A549 (cell line): ENCODE measurements around the gene TUBA8. TPM values are rescaled to one million over a fixed set of nuclear protein-coding genes. Genes with fewer than 3 reads are reported as not detected.

ENCODE experiments used
- ATAC-seq, 2 experiments: fragments of 200-7000 bp in 1 of 2; fragments of >200 bp in 1 of 2; cut with Nextera tagmentation in 1 of 2; cut with Tn5 transposase in 1 of 2; 3 replicates each; pipeline versions ENCODE4 v1.8.0 to v1.9.1; 2018 to 2020; ENCODE audit warnings: mild to moderate bottlenecking in 1 of 2, moderate library complexity in 1 of 2
- CTCF ChIA-PET: fragments of 300-600 bp; sonication (Branson Sonifier 250); formaldehyde crosslinking; extraction: SDS; loops from one replicate; lab custom pipeline; 2021; ENCODE audit warnings: antibody characterized with exemption, inconsistent platforms; lab: Yijun Ruan, JAX
- POLR2A ChIA-PET: fragments of 350-600 bp; formaldehyde crosslinking; extraction: SDS; loops from one replicate; lab custom pipeline; 2021; ENCODE audit warnings: antibody characterized with exemption, inconsistent platforms; lab: Yijun Ruan, JAX
- DNase-seq, 2 experiments: peaks; one replicate each; pipeline versions ENCODE4 v3.0.0 to v3.0.0-alpha.2; 2011 to 2016; ENCODE audit warnings: low read depth in 1 of 2, low spot score in 1 of 2
- FAIRE-seq: peaks from 2 replicates; lab custom pipeline; 2011; peaks lifted over from hg19 to GRCh38; lab: Jason Lieb, UNC
- H3K27ac ChIP-seq, 2 experiments: fragments of >200 bp; sonication (Bioruptor Twin); formaldehyde crosslinking; 3 replicates each; pipeline ENCODE4 v1.5.1; 2016 to 2017
- H3K4me1 ChIP-seq: fragments of >200 bp; sonication (Bioruptor Twin); formaldehyde crosslinking; 3 replicates; pipeline ENCODE4 v1.6.1; 2016
- H3K4me2 ChIP-seq: fragments of >200 bp; sonication (Bioruptor Twin); formaldehyde crosslinking; 3 replicates; pipeline ENCODE4 v1.6.1; 2016
- H3K4me3 ChIP-seq: fragments of >200 bp; sonication (Bioruptor Twin); formaldehyde crosslinking; 3 replicates; pipeline ENCODE4 v1.5.1; 2016
- H3K9me3 ChIP-seq: fragments of >200 bp; sonication (Bioruptor Twin); formaldehyde crosslinking; 3 replicates; pipeline ENCODE4 v1.6.1; 2016
- BHLHE40 ChIP-seq: IDR thresholded peaks from 2 replicates; pipeline ENCODE4 v1.6.1; 2012; ENCODE audit warnings: low read depth, low read length, inconsistent platforms
- CBX2 ChIP-seq: fragments of 200-600 bp; sonication (generic); IDR thresholded peaks from 2 replicates; pipeline ENCODE4 v1.6.1; 2016; ENCODE audit warnings: low read depth, mild to moderate bottlenecking, borderline replicate concordance
- EHF ChIP-seq: fragments of 250-450 bp; sonication (Bioruptor Pico); IDR thresholded peaks from 2 replicates; pipeline ENCODE4 v1.5.0; 2020; ENCODE audit warnings: mild to moderate bottlenecking
- EHMT2 ChIP-seq: fragments of 200-600 bp; sonication (generic); IDR thresholded peaks from 2 replicates; pipeline ENCODE4 v1.6.1; 2016; ENCODE audit warnings: antibody characterized with exemption, low read depth, mild to moderate bottlenecking, moderate library complexity
- HEYL ChIP-seq: fragments of 250-450 bp; sonication (Bioruptor Pico); IDR thresholded peaks from 2 replicates; pipeline ENCODE4 v1.8.0; 2021; ENCODE audit warnings: mild to moderate bottlenecking, moderate library complexity
- HOXB13 ChIP-seq: fragments of 250-450 bp; sonication (Bioruptor Pico); IDR thresholded peaks from 2 replicates; pipeline ENCODE4 v1.5.0; 2020; ENCODE audit warnings: low read depth, mild to moderate bottlenecking, moderate library complexity
- HOXB5 ChIP-seq: fragments of 250-450 bp; sonication (Bioruptor Pico); IDR thresholded peaks from 2 replicates; pipeline ENCODE4 v1.5.0; 2020; ENCODE audit warnings: mild to moderate bottlenecking, moderate library complexity
- KDM1A ChIP-seq: fragments of 200-600 bp; sonication (generic); IDR thresholded peaks from 2 replicates; pipeline ENCODE4 v1.6.1; 2016; ENCODE audit warnings: low read depth, mild to moderate bottlenecking
- MAZ ChIP-seq: fragments of 150-350 bp; IDR thresholded peaks from 2 replicates; pipeline ENCODE4 v1.6.1; 2014; ENCODE audit warnings: antibody characterized with exemption, low read depth, low read length, borderline replicate concordance
- MYC ChIP-seq: IDR thresholded peaks from 2 replicates; pipeline ENCODE4 v1.6.1; 2012; ENCODE audit warnings: mild to moderate bottlenecking, inconsistent platforms, low read length, improper control_type of control experiment, borderline replicate concordance
- POLR2AphosphoS2 ChIP-seq: conservative IDR thresholded peaks from 2 replicates; pipeline ENCODE4 v1.6.1; 2012; ENCODE audit warnings: low read length, improper control_type of control experiment, inconsistent platforms
- RARB ChIP-seq: fragments of 250-450 bp; sonication (Bioruptor Pico); IDR thresholded peaks from 2 replicates; pipeline ENCODE4 v1.8.0; 2021; ENCODE audit warnings: mild to moderate bottlenecking, moderate library complexity
- RNF2 ChIP-seq: fragments of 200-600 bp; sonication (generic); IDR thresholded peaks from 2 replicates; pipeline ENCODE4 v1.6.1; 2016; ENCODE audit warnings: low read depth, mild to moderate bottlenecking, antibody characterized with exemption, moderate library complexity, borderline replicate concordance
- TFCP2L1 ChIP-seq: fragments of 250-450 bp; sonication (Bioruptor Pico); IDR thresholded peaks from 2 replicates; pipeline ENCODE4 v1.5.0; 2021; ENCODE audit warnings: mild to moderate bottlenecking
- ZC3H11A ChIP-seq: fragments of 450-650 bp; IDR thresholded peaks from 2 replicates; pipeline ENCODE4 v1.6.1; 2014; ENCODE audit warnings: antibody characterized with exemption, mild to moderate bottlenecking
- ZFP36 ChIP-seq: fragments of 450-650 bp; IDR thresholded peaks from 2 replicates; pipeline ENCODE4 v1.6.1; 2014; ENCODE audit warnings: borderline replicate concordance; ENCODE audit not compliant: partially characterized antibody
- ZNF302 ChIP-seq: fragments of 250-450 bp; sonication (Bioruptor Pico); IDR thresholded peaks from 2 replicates; pipeline ENCODE4 v1.9.0; 2021; ENCODE audit warnings: inconsistent platforms, mild to moderate bottlenecking, moderate library complexity
- ZSCAN20 ChIP-seq: fragments of 250-450 bp; sonication (Bioruptor Pico); IDR thresholded peaks from 2 replicates; pipeline ENCODE4 v1.8.0; 2022; ENCODE audit warnings: mild to moderate bottlenecking, moderate library complexity
- WGBS: methylation state at CpG from one replicate; pipeline ENCODE4 v1.1.6; 2017; ENCODE audit errors: missing lambda C conversion rate; 5-methylcytosine and 5-hydroxymethylcytosine counted together
- polyA plus RNA-seq, 4 experiments: library from polyadenylated mRNA; depleted of rRNA in 3 of 4; stranded (reverse); fragments of >200 nt; fragmentation: RNase III in 1 of 4; extraction: RNeasy Plus Mini Kit Qiagen cat#74134 plus additional on column Dnase treatment in 1 of 4; gene quantifications; 2 replicates in 3 of 4; 3 replicates in 1 of 4; pipeline ENCODE4 v1.2.3, GENCODE V29; 2011 to 2017
- TF ChIP-seq, protein P1 (sequence below): fragments of 250-450 bp; sonication (Bioruptor Pico); IDR thresholded peaks from 2 replicates; pipeline ENCODE4 v1.5.0; 2021; ENCODE audit warnings: mild to moderate bottlenecking, moderate library complexity, borderline replicate concordance
- TF ChIP-seq, protein P2 (sequence below): fragments of >200 bp; sonication (Bioruptor Twin); formaldehyde crosslinking; IDR thresholded peaks from 3 replicates; pipeline ENCODE4 v1.5.1; 2016
- TF ChIP-seq, protein P3 (sequence below): fragments of 150-350 bp; IDR thresholded peaks from 2 replicates; pipeline ENCODE4 v1.6.1; 2014; ENCODE audit warnings: low read depth, mild to moderate bottlenecking, low read length
- TF ChIP-seq, protein P4 (sequence below): IDR thresholded peaks from 2 replicates; pipeline ENCODE4 v1.6.1; 2012; ENCODE audit warnings: low read depth, borderline replicate concordance
- TF ChIP-seq, protein P5 (sequence below): fragments of 250-450 bp; sonication (Bioruptor Pico); IDR thresholded peaks from 2 replicates; pipeline ENCODE4 v1.5.0; 2020; ENCODE audit warnings: low read depth, mild to moderate bottlenecking, moderate library complexity

Gene TUBA8
- polyA plus RNA-seq, 2 of the 4 experiments (the other 2 are of a cell fraction) = 0.13 to 0.66 TPM

DNA sequence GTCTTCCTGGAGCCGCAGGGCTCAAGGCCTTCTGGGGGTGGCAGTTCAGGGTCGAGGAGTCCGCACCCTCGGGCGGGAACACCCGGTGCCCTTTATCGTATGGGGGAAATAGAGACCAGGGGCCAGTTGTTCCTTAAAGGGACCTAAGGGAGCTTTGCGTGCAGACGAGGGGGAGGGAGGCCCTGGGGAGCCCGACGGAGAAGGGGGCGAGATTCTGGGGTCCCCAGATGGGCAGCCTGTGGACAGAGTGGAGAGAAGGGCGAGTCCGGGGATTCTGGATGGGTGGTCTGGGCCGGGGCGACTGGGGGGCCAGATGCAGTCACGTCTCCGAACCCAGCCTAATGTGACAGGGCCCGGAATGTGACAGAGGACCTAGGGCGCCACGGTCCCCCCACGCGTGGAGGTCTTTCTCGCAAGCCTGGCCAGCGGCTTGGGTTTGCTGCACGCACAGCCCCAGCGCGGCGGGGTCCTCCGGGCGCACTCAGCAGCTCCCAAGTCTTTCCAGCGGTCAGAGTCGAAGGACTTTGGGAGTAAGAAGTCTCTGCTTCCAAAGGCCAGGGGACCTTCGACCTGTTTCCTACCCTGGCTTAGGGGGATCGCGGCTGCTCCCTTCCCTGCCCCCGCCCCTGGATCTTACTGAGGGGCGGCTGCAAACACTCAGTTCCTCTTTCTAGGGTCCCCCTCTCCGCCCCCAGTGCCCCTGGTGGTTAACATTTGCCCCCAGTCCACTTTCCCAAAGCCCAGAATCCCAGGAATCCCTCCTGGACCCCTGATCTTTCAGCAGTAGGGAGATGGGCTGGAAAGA is 547 bp downstream of the TUBA8 start:
- Histone ChIP-seq H3K4me2 (peak overlapping the region; percentile 65), H3K4me3 (no peak overlapping the region; the same call in 2 of the 3 replicates), H3K9me3 (no peaks in the 10 kb centered on the region), H3K27ac (peak overlapping the region in 1 of 2 experiments; percentile 63; a peak in 2 of 6 replicates), H3K4me1 (no peaks in the 10 kb centered on the region)
- DNase-seq (no peak), ATAC-seq (no peak), FAIRE-seq (no peak)
- CTCF ChIA-PET = interaction anchor here (1.1 kb wide), 1 partner anchor 13 kb away, joined by 3 read pairs; no protein-coding TSS in a partner anchor
- POLR2A ChIA-PET = no interaction called here
- WGBS = 89% methylated on average over 28 of the region's 39 CpGs
- TF ChIP-seq RNF2 = no peak
- no peak for TF ChIP-seq EHF (CRISPR knock-in tag)
- TF ChIP-seq CBX2 = no peak
- no peak for TF ChIP-seq TFCP2L1 (CRISPR knock-in tag)
- TF ChIP-seq RARB (CRISPR knock-in tag) = no peak
- TF ChIP-seq EHMT2 = no peak
- TF ChIP-seq, protein P1, sequence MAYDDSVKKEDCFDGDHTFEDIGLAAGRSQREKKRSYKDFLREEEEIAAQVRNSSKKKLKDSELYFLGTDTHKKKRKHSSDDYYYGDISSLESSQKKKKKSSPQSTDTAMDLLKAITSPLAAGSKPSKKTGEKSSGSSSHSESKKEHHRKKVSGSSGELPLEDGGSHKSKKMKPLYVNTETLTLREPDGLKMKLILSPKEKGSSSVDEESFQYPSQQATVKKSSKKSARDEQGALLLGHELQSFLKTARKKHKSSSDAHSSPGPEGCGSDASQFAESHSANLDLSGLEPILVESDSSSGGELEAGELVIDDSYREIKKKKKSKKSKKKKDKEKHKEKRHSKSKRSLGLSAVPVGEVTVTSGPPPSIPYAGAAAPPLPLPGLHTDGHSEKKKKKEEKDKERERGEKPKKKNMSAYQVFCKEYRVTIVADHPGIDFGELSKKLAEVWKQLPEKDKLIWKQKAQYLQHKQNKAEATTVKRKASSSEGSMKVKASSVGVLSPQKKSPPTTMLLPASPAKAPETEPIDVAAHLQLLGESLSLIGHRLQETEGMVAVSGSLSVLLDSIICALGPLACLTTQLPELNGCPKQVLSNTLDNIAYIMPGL (CRISPR knock-in tag) = no peak
- TF ChIP-seq ZC3H11A = no peak
- no peak for TF ChIP-seq MYC
- TF ChIP-seq KDM1A = no peak
- TF ChIP-seq, protein P2, sequence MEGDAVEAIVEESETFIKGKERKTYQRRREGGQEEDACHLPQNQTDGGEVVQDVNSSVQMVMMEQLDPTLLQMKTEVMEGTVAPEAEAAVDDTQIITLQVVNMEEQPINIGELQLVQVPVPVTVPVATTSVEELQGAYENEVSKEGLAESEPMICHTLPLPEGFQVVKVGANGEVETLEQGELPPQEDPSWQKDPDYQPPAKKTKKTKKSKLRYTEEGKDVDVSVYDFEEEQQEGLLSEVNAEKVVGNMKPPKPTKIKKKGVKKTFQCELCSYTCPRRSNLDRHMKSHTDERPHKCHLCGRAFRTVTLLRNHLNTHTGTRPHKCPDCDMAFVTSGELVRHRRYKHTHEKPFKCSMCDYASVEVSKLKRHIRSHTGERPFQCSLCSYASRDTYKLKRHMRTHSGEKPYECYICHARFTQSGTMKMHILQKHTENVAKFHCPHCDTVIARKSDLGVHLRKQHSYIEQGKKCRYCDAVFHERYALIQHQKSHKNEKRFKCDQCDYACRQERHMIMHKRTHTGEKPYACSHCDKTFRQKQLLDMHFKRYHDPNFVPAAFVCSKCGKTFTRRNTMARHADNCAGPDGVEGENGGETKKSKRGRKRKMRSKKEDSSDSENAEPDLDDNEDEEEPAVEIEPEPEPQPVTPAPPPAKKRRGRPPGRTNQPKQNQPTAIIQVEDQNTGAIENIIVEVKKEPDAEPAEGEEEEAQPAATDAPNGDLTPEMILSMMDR = no peak
- TF ChIP-seq ZFP36 = no peak

DNA sequence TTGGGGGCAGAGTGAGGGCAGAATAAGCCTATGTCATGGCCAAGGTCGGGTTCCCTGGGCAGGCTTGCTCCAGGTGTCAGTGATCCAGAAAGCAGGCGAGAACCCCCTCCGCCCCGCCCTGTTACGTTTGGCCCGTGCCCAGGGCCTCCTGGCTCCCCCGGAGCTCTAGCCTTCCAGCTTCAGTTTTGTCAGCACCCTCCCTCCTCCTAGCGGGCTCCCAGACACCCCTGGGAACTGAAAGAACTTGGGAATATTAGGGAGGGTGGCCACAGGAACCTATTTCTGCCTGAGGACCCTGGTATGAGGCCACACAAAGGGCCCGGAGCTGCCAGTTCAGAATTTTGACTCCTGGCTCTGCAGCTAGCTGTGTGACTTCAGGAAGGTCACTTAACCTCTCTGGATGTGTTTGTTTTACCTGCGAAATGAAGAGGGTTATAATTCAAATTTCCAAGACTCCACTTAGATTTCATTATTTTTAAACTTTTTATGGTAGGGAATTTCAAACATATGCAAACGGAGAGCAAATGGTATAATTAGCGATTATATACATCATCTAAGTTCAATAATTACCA is 1.2 kb downstream of the TUBA8 start:
- 79% methylated on average over 12 of the region's 12 CpGs for WGBS
- FAIRE-seq = no peak
- POLR2A ChIA-PET = no interaction called here

DNA sequence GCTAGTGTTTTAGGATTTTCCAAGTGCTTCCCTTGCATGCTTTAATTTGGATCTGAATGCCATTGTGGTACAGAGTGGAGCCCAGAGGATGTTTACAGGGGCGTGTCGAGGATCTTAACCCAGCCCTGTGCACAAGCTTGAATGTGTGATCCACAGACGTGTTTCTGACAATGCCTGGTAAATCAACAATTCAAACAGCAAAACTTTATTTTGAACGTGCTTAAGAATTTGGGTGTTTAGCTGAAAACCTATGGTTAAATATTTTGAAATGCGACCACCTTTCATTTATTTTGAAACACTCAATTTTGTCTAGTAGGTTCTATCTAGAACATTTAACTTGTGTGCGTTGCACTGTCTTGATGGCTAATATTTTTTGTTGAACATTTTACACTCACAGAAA is 1.8 kb downstream of the TUBA8 start:
- H3K4me3 ChIP-seq = no peak overlapping the region
- DNase-seq (no peak), ATAC-seq (no peak), FAIRE-seq (no peak)
- POLR2A ChIA-PET = no interaction called here
- CTCF ChIA-PET = no interaction called here
- no peak overlapping the region for H3K4me2 ChIP-seq
- H3K9me3 ChIP-seq = no peaks in the 10 kb centered on the region
- H3K27ac ChIP-seq = no peak overlapping the region
- WGBS = 78% methylated on average over 6 of the region's 6 CpGs
- H3K4me1 ChIP-seq = no peaks in the 10 kb centered on the region
- TF ChIP-seq ZSCAN20 (CRISPR knock-in tag) = no peak
- no peak for TF ChIP-seq ZNF302
- no peak for TF ChIP-seq ZC3H11A
- no peak for TF ChIP-seq MAZ
- TF ChIP-seq, protein P3, sequence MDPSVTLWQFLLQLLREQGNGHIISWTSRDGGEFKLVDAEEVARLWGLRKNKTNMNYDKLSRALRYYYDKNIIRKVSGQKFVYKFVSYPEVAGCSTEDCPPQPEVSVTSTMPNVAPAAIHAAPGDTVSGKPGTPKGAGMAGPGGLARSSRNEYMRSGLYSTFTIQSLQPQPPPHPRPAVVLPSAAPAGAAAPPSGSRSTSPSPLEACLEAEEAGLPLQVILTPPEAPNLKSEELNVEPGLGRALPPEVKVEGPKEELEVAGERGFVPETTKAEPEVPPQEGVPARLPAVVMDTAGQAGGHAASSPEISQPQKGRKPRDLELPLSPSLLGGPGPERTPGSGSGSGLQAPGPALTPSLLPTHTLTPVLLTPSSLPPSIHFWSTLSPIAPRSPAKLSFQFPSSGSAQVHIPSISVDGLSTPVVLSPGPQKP = no peak
- no peak for TF ChIP-seq POLR2AphosphoS2
- no peak for TF ChIP-seq HOXB5 (CRISPR knock-in tag)
- no peak for TF ChIP-seq HOXB13 (CRISPR knock-in tag)
- no peak for TF ChIP-seq HEYL
- TF ChIP-seq, protein P4, sequence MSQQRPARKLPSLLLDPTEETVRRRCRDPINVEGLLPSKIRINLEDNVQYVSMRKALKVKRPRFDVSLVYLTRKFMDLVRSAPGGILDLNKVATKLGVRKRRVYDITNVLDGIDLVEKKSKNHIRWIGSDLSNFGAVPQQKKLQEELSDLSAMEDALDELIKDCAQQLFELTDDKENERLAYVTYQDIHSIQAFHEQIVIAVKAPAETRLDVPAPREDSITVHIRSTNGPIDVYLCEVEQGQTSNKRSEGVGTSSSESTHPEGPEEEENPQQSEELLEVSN = no peak

More for the DNA sequence above, 1.2 kb downstream of the TUBA8 start:
- no peak for ATAC-seq
- Histone ChIP-seq H3K4me2 (no peak overlapping the region), H3K9me3 (no peaks in the 10 kb centered on the region), H3K27ac (no peak overlapping the region), H3K4me1 (no peaks in the 10 kb centered on the region), H3K4me3 (no peak overlapping the region)
- CTCF ChIA-PET = no interaction called here
- TF ChIP-seq, protein P3 = no peak
- TF ChIP-seq BHLHE40 (no peak), HOXB5 (CRISPR knock-in tag) (no peak)
- TF ChIP-seq, protein P5, sequence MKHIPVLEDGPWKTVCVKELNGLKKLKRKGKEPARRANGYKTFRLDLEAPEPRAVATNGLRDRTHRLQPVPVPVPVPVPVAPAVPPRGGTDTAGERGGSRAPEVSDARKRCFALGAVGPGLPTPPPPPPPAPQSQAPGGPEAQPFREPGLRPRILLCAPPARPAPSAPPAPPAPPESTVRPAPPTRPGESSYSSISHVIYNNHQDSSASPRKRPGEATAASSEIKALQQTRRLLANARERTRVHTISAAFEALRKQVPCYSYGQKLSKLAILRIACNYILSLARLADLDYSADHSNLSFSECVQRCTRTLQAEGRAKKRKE = no peak
- no peak for DNase-seq
